ENCODE data around the gene LAMA2.

GRCh38 chr6:128979071-128979470 is 96.1 kb downstream of the LAMA2 start:
- no peak for TF ChIP-seq CTCF (IDR thresholded peaks at IDR 0.05; ENCODE audit: poor library complexity)
- TF ChIP-seq EZH2 (IDR thresholded peaks at IDR 0.05; ENCODE audit: borderline replicate concordance) = no peak
- TF ChIP-seq EZH2phosphoT487 (IDR thresholded peaks at IDR 0.05; ENCODE audit: low read depth, severe bottlenecking, unreplicated experiment) = no peak
